ENCODE results near the gene MCU. TPM values are rescaled to one million over a fixed set of nuclear protein-coding genes. Genes with fewer than 3 reads are reported as not detected.

MCU gene
- total and polyA plus RNA-seq, 2 donors (not counting 1 experiment from before 2014, with no cell fraction given) = 40.5 to 77.1 TPM

- DNase-seq (ENCODE audit: low read depth in 2 of 2) = no peak
- Histone ChIP-seq H3K4me3 (replicated peaks in 1 of 4; ENCODE audit: control extremely low read depth in 1 of 4, insufficient read depth in 1 of 4, low read depth in 3 of 4, low read length in 4 of 4) (no peak overlapping the region), H2AFZ (ENCODE audit: low read length) (no peak overlapping the region)
Measured at GRCh38 chr10:72925951-72926465, 234.1 kb downstream of the MCU start.

GRCh38 chr10:72927485-72927884 is 235.5 kb downstream of the MCU start:
- Histone ChIP-seq H3K27me3 (ENCODE audit: control insufficient read depth, insufficient read depth, low read length) (no peaks in the 10 kb centered on the region), H3K36me3 (ENCODE audit: control insufficient read depth, insufficient read depth, low read length) (no peaks in the 10 kb centered on the region), H3K4me3 (replicated peaks in 1 of 4; ENCODE audit: control extremely low read depth in 1 of 4, insufficient read depth in 1 of 4, low read depth in 3 of 4, low read length in 4 of 4) (no peak overlapping the region), H4K20me1 (ENCODE audit: control insufficient read depth, extremely low read depth, insufficient read depth, low read length) (no peaks in the 10 kb centered on the region), H3K4me1 (ENCODE audit: control insufficient read depth, extremely low read depth, insufficient read depth, low read length) (no peaks in the 10 kb centered on the region), H3K27ac (ENCODE audit: insufficient read depth, low read length) (no peak overlapping the region), H3K4me2 (ENCODE audit: extremely low read depth, insufficient read depth, low read length) (no peak overlapping the region), H3K9ac (ENCODE audit: insufficient read depth, low read length) (no peak overlapping the region), H2AFZ (ENCODE audit: low read length) (no peak overlapping the region), H3K9me3 (ENCODE audit: control insufficient read depth, insufficient read depth, low read depth, low read length) (no peaks in the 10 kb centered on the region), H3K79me2 (ENCODE audit: control insufficient read depth, insufficient read depth, low read length) (no peaks in the 10 kb centered on the region)
- no peak for DNase-seq (ENCODE audit: low read depth in 2 of 2)
- TF ChIP-seq CTCF (conservative IDR thresholded peaks at IDR 0.05 in 1 of 2, IDR thresholded peaks at IDR 0.05 in 1 of 2; ENCODE audit: low read depth in 1 of 2, low read length in 2 of 2) (no peak), EZH2 (IDR thresholded peaks at IDR 0.05; ENCODE audit: low read length, missing control alignments) (no peak)

More at GRCh38 chr10:72925951-72926465, 234.1 kb downstream of the MCU start:
- TF ChIP-seq EZH2 (IDR thresholded peaks at IDR 0.05; ENCODE audit: low read length, missing control alignments) (no peak), CTCF (conservative IDR thresholded peaks at IDR 0.05 in 1 of 2, IDR thresholded peaks at IDR 0.05 in 1 of 2; ENCODE audit: low read depth in 1 of 2, low read length in 2 of 2) (no peak)
- H3K36me3 ChIP-seq (ENCODE audit: control insufficient read depth, insufficient read depth, low read length) = no peaks in the 10 kb centered on the region
- H4K20me1 ChIP-seq (ENCODE audit: control insufficient read depth, extremely low read depth, insufficient read depth, low read length) = no peaks in the 10 kb centered on the region
- no peaks in the 10 kb centered on the region for H3K79me2 ChIP-seq (ENCODE audit: control insufficient read depth, insufficient read depth, low read length)
- H3K4me2 ChIP-seq (ENCODE audit: extremely low read depth, insufficient read depth, low read length) = no peak overlapping the region
- H3K9me3 ChIP-seq (ENCODE audit: control insufficient read depth, insufficient read depth, low read depth, low read length) = no peaks in the 10 kb centered on the region
- H3K27me3 ChIP-seq (ENCODE audit: control insufficient read depth, insufficient read depth, low read length) = no peaks in the 10 kb centered on the region
- H3K27ac ChIP-seq (ENCODE audit: insufficient read depth, low read length) = no peak overlapping the region
- no peaks in the 10 kb centered on the region for H3K4me1 ChIP-seq (ENCODE audit: control insufficient read depth, extremely low read depth, insufficient read depth, low read length)
- no peak overlapping the region for H3K9ac ChIP-seq (ENCODE audit: insufficient read depth, low read length)

- TF ChIP-seq CTCF (conservative IDR thresholded peaks at IDR 0.05 in 1 of 2, IDR thresholded peaks at IDR 0.05 in 1 of 2; ENCODE audit: low read depth in 1 of 2, low read length in 2 of 2) = no peak
- no peak for TF ChIP-seq EZH2 (IDR thresholded peaks at IDR 0.05; ENCODE audit: low read length, missing control alignments)
- no peaks in the 10 kb centered on the region for H4K20me1 ChIP-seq (ENCODE audit: control insufficient read depth, extremely low read depth, insufficient read depth, low read length)
- no peak overlapping the region for H3K27ac ChIP-seq (ENCODE audit: insufficient read depth, low read length)
- no peak for DNase-seq (ENCODE audit: low read depth in 2 of 2)
- no peaks in the 10 kb centered on the region for H3K27me3 ChIP-seq (ENCODE audit: control insufficient read depth, insufficient read depth, low read length)
- H3K79me2 ChIP-seq (ENCODE audit: control insufficient read depth, insufficient read depth, low read length) = no peaks in the 10 kb centered on the region
- H3K4me2 ChIP-seq (ENCODE audit: extremely low read depth, insufficient read depth, low read length) = no peak overlapping the region
- H3K4me3 ChIP-seq (replicated peaks in 1 of 4; ENCODE audit: control extremely low read depth in 1 of 4, insufficient read depth in 1 of 4, low read depth in 3 of 4, low read length in 4 of 4) = no peak overlapping the region
- no peak overlapping the region for H3K9ac ChIP-seq (ENCODE audit: insufficient read depth, low read length)
- no peaks in the 10 kb centered on the region for H3K9me3 ChIP-seq (ENCODE audit: control insufficient read depth, insufficient read depth, low read depth, low read length)
- no peaks in the 10 kb centered on the region for H3K36me3 ChIP-seq (ENCODE audit: control insufficient read depth, insufficient read depth, low read length)
- H3K4me1 ChIP-seq (ENCODE audit: control insufficient read depth, extremely low read depth, insufficient read depth, low read length) = no peaks in the 10 kb centered on the region
- no peak overlapping the region for H2AFZ ChIP-seq (ENCODE audit: low read length)
Measured at GRCh38 chr10:72928798-72929197, 236.9 kb downstream of the MCU start.

Data from fibroblast of lung (primary cell).